Stimulated activated CD4-positive, alpha-beta T cell treated with anti-CD3 and anti-CD28 coated beads, Interleukin-1b, Interleukin-23, amount 100 ng/mL, for 1 hour (primary cell): ENCODE measurements around the gene SCAPER.

Source experiments
- DNase-seq, 2 donors: peaks; one replicate each; pipeline ENCODE4 v3.0.0-alpha.2; 2020; ENCODE audit warnings: low read depth in 2 of 2

The SCAPER gene

DNA sequence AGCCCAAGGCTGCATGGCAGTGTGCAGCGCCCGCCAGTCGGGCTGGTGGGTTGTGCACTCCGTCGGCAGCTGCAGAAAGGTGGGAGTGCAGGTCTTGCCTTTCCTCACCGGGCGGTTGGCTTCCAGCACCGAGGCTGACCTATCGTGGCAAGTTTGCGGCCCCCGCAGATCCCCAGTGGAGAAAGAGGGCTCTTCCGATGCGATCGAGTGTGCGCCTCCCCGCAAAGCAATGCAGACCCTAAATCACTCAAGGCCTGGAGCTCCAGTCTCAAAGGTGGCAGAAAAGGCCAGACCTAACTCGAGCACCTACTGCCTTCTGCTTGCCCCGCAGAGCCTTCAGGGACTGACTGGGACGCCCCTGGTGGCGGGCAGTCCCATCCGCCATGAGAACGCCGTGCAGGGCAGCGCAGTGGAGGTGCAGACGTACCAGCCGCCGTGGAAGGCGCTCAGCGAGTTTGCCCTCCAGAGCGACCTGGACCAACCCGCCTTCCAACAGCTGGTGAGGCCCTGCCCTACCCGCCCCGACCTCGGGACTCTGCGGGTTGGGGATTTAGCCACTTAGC, 564.3 kb downstream of the SCAPER start:
- no peak for DNase-seq

DNA sequence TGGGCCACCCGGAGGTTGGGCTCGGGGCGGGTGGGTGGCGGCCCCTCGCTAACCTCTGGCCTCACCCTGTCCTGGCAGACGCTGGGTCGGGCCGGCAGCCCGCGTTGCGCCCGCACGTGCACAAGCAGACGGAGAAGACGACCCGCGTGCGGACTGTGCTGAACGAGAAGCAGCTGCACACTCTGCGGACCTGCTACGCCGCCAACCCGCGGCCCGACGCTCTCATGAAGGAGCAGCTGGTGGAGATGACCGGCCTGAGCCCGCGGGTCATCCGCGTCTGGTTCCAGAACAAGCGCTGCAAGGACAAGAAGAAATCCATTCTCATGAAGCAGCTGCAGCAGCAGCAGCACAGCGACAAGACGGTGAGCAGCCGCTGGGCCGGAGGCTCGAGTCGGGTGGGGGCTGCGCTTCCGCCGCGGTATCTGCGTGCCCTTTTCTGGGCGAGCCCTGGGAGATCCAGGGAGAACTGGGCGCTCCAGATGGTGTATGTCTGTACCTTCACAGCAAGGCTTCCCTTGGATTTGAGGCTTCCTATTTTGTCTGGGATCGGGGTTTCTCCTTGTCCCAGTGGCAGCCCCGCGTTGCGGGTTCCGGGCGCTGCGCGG, 564.8 kb downstream of the SCAPER start:
- no peak for DNase-seq

GRCh38 chr15:76339305-76340197, 565.6 kb downstream of the SCAPER start:
- DNase-seq: no peak

GRCh38 chr15:76338486-76339304, 566.4 kb downstream of the SCAPER start:
- DNase-seq: no peak

DNA sequence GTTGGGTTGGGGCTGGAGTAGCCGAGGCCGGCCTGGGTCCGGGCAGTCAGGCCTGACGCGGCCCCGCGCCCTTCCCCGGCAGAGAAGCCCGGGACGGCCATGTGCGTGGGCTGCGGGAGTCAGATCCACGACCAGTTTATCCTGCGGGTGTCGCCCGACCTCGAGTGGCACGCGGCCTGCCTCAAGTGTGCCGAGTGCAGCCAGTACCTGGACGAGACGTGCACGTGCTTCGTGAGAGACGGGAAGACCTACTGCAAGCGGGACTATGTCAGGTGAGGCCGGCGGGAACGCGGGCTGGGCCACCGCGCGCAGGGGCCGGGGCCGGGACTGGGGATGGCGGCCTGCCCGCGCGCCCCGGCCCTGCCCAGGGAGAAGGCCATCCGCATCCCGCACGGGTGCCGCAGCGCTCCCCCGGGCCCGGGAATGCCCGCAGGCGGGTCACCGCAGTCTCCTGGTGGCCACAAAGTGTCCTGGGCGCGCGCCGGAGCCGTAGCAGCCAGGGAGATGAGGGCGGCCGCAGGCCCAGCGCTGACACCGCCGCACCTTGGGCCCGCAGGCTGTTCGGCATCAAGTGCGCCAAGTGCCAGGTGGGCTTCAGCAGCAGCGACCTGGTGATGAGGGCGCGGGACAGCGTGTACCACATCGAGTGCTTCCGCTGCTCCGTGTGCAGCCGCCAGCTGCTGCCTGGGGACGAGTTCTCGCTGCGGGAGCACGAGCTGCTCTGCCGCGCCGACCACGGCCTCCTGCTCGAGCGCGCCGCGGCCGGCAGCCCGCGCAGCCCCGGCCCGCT, 567.2 kb downstream of the SCAPER start:
- no peak for DNase-seq

DNA sequence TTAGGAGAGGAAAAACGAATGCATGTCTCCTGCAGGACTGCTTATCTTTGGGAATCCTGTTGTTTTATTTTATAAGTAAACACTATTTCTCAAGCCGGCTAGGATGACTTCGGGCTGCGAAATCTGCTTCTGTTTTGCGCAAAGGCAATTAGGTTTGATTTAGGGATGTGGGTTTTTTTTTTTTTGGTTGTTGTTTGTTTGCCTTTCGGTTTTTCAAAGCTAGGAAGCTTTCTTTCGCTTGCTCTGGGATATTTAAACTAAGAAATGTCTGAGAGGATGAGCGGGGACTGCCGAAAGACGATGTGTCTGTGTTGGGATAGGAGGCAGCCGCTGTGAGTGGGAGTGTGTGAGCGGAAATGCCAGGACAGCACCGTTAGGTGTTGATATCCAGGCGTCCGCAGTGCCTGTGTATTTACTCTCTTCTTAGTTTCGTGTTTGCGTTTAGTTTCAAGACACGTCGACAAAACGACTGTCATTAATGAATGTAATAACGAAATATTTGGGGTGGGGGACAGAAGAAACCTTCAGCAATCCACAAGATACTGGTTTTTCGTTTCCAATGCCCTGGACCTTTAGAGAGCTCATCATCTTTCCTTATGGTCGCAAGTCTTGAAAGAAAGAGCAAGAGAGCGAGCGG, 568.0 kb downstream of the SCAPER start:
- no peak for DNase-seq

GRCh38 chr15:76336254-76337058, 568.7 kb downstream of the SCAPER start, which contains the start of gene ISL2:
Gene ISL2 (plus strand): TSS chr15:76336773. CDS start chr15:76336884, 111 bp downstream.
- DNase-seq: no peak

GRCh38 chr15:76335307-76336253, 569.6 kb downstream of the SCAPER start:
- no peak for DNase-seq

- no peak for DNase-seq
Measured at GRCh38 chr15:76334438-76335306, 570.5 kb downstream of the SCAPER start.

DNA sequence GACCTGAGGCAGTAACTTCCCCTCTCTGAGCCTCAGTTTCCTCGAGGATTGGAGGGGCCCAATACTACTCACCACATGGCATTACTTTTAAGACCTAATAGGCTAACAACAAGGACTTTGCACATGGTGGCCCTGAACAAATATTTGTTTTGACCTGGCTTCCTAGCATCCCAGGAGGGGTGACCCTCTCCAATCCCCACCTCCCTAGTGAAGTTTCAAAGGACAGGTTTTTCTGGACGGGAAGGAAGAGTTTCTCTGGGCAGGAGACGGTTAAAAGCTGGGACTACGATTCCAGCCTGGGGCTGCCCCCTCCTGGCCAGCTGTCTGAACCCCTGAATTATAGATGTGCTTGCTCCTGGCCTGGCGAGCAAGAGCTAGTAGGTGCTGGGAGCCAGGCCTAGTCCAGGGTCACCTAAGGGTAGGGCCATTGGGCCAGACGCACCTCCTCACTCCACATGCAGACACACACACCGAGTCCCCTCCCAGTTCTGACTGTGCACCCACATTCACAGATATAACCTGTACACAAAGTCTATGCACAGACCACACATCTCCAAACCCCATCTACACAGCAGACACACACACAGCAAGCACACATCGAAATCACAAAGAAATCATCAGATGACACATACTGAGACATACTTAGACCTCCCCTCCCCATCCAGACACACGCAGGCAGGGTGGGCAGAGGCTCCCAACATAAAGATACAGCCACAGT, 571.3 kb downstream of the SCAPER start:
- DNase-seq: no peak

- DNase-seq: no peak
Measured at GRCh38 chr15:76333309-76333708, 571.8 kb downstream of the SCAPER start.

- DNase-seq: no peak
Measured at GRCh38 chr15:76332796-76333195, 572.3 kb downstream of the SCAPER start.

DNA sequence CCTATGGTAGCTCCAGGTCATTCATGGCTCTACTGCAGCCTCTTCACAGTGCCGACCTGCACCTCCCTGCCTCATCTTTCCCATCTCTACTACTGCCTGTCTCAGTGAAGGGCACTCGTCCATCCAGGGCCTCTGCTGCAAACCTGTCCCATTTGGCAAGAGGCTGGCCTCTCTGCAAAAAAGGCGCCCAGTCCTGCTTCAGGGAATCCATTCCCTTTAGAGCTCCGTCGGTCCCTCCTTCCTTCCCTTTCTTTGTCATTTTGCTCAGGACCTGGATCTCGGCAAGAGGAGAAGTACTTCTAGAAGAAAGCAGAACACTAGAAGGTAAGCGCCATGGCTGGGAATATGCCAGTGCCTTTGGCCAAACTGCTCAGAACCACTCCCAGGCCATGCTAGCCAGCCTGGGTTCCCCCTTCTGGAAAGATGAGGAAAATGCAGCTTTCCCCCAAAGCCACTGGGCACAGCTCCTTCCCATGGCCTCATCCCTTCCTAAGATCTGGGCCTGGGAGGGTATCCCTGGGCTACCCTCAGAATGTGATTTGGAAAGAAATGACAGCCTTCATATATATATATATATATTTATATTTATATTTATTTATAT, 575.0 kb downstream of the SCAPER start:
- no peak for DNase-seq

DNA sequence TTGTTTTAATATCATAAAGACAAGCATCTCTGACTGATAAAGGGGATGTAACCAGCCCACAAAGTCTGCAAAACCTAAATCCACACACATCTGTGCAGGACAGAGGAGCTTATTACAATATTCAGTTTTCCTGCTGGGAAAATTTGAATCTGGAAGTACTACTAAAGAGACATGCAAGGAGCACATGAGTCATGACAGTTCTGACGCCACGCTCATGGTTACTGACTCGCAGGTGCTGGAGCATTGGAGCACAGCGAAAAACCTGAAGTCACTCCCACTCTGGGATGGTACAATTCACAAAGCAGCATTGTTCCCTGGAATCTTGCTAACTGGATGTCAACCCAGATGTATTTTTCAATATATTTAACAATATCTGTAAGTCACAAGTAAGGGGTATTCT, 576.2 kb downstream of the SCAPER start:
- DNase-seq: no peak

DNA sequence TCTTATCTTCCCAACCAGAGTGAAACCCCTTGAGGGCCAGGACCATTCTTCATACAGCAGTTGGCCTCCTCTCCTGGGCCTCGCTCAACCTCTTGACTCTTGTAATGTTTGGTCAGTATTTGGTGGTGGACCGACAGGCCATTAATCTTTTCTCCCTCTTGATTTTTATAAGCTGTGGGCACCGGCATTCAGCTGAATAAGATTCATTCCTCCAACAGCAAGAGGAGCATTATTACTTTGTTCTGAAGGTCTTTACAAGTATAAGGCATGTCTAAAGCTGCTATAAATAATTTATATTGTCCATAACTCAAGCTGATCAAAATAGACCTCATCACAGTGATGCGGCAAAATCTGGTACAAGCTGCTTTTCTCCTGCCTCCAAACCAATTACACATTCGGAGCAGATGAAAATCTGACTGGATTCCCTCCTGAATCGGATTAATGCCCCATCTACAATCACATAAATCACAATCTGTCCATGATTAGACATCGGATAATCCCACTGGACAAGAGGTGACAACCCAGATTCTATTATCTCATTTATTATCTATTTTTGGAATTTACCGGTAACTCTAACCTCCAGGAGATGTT, 576.9 kb downstream of the SCAPER start:
- no peak for DNase-seq
